ENCODE results near the gene PANK3.

DNA sequence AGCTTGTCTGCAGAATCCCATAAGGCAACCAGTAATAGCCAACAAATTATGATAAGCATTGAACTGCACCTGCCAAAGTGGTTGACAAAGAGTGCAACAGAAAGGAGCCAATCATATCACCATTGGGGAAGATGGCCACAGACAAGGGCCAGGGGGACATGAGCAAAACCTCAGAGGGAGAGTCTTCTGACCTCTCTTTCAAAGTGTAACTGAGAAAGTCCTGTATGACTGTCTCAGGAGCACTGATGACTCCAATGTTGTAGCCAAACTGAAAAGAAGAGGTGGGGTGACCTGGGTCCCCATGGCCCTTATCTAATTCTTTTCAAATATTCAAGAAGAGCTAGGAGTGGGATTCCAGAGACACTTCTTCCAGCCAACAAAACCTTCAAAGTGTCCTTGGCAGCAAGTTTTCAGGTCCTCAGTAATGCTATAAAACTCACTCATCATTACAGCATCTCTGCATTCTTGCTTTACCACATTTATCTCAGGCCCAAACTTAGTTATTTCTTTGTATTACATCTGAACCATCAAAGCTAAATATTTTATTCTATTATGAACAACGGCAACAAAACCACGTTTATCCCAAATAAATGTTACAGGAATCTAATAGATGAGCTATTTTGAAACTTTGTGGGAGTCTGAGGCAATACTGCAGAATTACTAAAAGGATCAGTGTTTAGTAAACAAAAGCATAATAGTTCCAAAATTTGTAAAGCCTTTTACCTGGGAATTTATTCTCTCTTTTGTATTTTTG, 25.6 kb downstream of the PANK3 start:
- TF ChIP-seq, protein P1, sequence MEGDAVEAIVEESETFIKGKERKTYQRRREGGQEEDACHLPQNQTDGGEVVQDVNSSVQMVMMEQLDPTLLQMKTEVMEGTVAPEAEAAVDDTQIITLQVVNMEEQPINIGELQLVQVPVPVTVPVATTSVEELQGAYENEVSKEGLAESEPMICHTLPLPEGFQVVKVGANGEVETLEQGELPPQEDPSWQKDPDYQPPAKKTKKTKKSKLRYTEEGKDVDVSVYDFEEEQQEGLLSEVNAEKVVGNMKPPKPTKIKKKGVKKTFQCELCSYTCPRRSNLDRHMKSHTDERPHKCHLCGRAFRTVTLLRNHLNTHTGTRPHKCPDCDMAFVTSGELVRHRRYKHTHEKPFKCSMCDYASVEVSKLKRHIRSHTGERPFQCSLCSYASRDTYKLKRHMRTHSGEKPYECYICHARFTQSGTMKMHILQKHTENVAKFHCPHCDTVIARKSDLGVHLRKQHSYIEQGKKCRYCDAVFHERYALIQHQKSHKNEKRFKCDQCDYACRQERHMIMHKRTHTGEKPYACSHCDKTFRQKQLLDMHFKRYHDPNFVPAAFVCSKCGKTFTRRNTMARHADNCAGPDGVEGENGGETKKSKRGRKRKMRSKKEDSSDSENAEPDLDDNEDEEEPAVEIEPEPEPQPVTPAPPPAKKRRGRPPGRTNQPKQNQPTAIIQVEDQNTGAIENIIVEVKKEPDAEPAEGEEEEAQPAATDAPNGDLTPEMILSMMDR (IDR thresholded peaks at IDR 0.05), result no peak
- TF ChIP-seq POLR2A (IDR thresholded peaks at IDR 0.05), result no peak
- TF ChIP-seq POLR2AphosphoS5 (IDR thresholded peaks at IDR 0.05), result no peak
- no peak for TF ChIP-seq EP300 (IDR thresholded peaks at IDR 0.05)

Data from sigmoid colon (tissue), 4 donors.